LHCN-M2 (cell line): ENCODE measurements around the gene JUND. TPM values are rescaled to one million over a fixed set of nuclear protein-coding genes. Genes with fewer than 3 reads are reported as not detected.

Experiments used
- DNase-seq: peaks from one replicate; pipeline ENCODE4 v3.0.0-alpha.2; 2012; ENCODE audit warnings: low read depth
- total RNA-seq: library from RNA; depleted of rRNA; stranded (reverse); fragments of >200 nt; gene quantifications from 2 replicates; pipeline ENCODE4 v1.2.3, GENCODE V29; 2014; rRNA removed

JUND gene
- total RNA-seq, 1 experiment from 2014 or later: 60.9 TPM

- DNase-seq: no peak
These were observed 42.1 kb downstream of the JUND start for GRCh38 chr19:18239303-18239702.

GRCh38 chr19:18234194-18234593, 47.2 kb downstream of the JUND start:
- no peak for DNase-seq

- DNase-seq: no peak
These were observed 48.1 kb downstream of the JUND start for GRCh38 chr19:18233224-18233825.

- no peak for DNase-seq
These were observed 48.7 kb downstream of the JUND start for GRCh38 chr19:18232540-18233223.

- DNase-seq: no peak
These were observed 49.6 kb downstream of the JUND start for GRCh38 chr19:18231775-18232174.

GRCh38 chr19:18230941-18231734, 50.3 kb downstream of the JUND start:
- DNase-seq: no peak

GRCh38 chr19:18229915-18230314, 51.5 kb downstream of the JUND start:
- DNase-seq: no peak

Other genes with a start within 250 kb of the JUND start
- not detected in 2 replicates for gene IL12RB1, start 194.7 kb downstream of the JUND start, total RNA-seq
- gene MAST3, start 183.8 kb downstream of the JUND start, total RNA-seq: 2.2 and 2.4 TPM in 2 replicates
- gene PIK3R2, start 128.5 kb downstream of the JUND start, total RNA-seq: 21.2 and 40.6 TPM in 2 replicates
- 3.3 and 13.0 TPM in 2 replicates for gene IFI30, start 107.8 kb downstream of the JUND start, total RNA-seq
- gene MPV17L2, start 88.4 kb downstream of the JUND start, total RNA-seq: 33.7 and 51.1 TPM in 2 replicates
- gene RAB3A, start 77.6 kb downstream of the JUND start, total RNA-seq: 1.4 and 1.7 TPM in 2 replicates
- 0.17 and 0.26 TPM in 2 replicates for gene PDE4C, start 55.2 kb downstream of the JUND start, total RNA-seq
- 0.06 and 0.13 TPM in 2 replicates for gene IQCN, start 7.2 kb downstream of the JUND start, total RNA-seq
- gene LSM4, start 41.5 kb upstream of the JUND start, total RNA-seq: 376 and 434 TPM in 2 replicates
- 8.0 and 11.0 TPM in 2 replicates for gene PGPEP1, start 59.0 kb upstream of the JUND start, total RNA-seq
- gene GDF15, start 104.5 kb upstream of the JUND start, total RNA-seq: 109 and 147 TPM in 2 replicates
- not detected in 2 replicates for gene LRRC25, start 116.0 kb upstream of the JUND start, total RNA-seq
- 41.6 and 64.2 TPM in 2 replicates for gene SSBP4, start 137.8 kb upstream of the JUND start, total RNA-seq
- gene ISYNA1, start 156.5 kb upstream of the JUND start, total RNA-seq: 0.83 and 0.86 TPM in 2 replicates
- gene ELL, start 240.4 kb upstream of the JUND start, total RNA-seq: 10.5 and 10.8 TPM in 2 replicates